ENCODE measurements around the gene CAMKK2. TPM values are rescaled to one million over a fixed set of nuclear protein-coding genes. Genes with fewer than 3 reads are reported as not detected.

Gene CAMKK2
- total and polyA plus RNA-seq, 2 experiments from 2014 or later, result 20.1 to 29.8 TPM

DNA sequence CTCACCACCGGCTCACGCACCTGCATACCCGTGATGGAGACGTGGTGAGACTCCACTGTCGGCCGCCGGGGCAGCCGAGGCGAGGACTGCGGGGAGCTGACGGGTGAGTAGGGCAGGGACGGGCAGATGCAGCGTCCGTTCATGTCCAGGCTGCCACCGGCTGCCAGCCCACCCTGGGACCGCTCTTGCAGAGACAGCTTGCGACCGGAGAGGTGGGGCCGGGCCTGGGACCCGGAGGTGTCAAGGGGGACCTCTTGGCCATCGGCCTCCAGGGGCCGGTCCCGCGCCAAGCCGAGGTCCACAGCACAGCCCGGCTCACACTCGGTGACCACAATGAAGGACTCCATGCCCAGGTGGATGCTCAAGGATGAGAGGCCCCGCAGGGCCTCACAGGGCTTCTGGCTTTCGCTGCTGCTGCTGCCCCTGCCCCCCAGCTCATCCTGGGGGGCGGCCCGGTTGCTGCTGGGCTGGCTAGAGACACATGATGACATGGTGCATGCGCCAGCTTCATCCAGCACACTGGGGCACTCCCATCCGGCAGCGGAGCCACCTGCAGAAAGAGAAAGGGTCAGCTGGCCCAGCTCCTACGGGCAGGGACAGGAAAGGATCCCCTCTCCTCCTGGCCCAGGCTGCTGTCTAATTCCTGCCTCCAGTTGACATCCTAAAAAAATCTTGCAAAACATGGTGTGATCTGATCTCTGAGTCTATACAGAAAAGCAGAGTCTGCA, 22.3 kb downstream of the CAMKK2 start:
- Histone ChIP-seq H2AFZ (no peak overlapping the region), H3K79me2 (ENCODE audit: insufficient read depth) (peaks cover 14% of the 10 kb centered on the region), H3K36me3 (ENCODE audit: low read depth) (peaks cover 10% of the 10 kb centered on the region; the same call in 1 of the 2 replicates), H3K27ac (no peak overlapping the region), H3K4me1 (ENCODE audit: insufficient read depth) (peaks cover 23% of the 10 kb centered on the region), H3K9me2 (ENCODE audit: insufficient read depth) (no peaks in the 10 kb centered on the region), H3K4me3 (no peak overlapping the region), H3F3A (ENCODE audit: insufficient read depth) (peaks cover 24% of the 10 kb centered on the region), H3K4me2 (ENCODE audit: unreplicated experiment) (no peak overlapping the region), H3K9me3 (ENCODE audit: low read depth) (no peaks in the 10 kb centered on the region), H4K20me1 (ENCODE audit: insufficient read depth) (no peaks in the 10 kb centered on the region), H3K27me3 (replicated peaks; ENCODE audit: insufficient read depth) (no peaks in the 10 kb centered on the region), H3K9ac (no peak overlapping the region)
- DNase-seq, result no peak
- in situ Hi-C loops (cut with MboI), result no loop called here
- TF ChIP-seq EZH2phosphoT487 (IDR thresholded peaks at IDR 0.05; ENCODE audit: insufficient read depth, low read depth), result no peak
- no peak for TF ChIP-seq EZH2 (IDR thresholded peaks at IDR 0.05; ENCODE audit: insufficient read depth, poor library complexity, severe bottlenecking)
- 98% methylated on average over 29 to 35 of the region's 35 CpGs for WGBS, 2 experiments (ENCODE audit: low coverage in 1 of 2, low lambda C conversion rate in 2 of 2, missing lambda C conversion rate in 2 of 2)

DNA sequence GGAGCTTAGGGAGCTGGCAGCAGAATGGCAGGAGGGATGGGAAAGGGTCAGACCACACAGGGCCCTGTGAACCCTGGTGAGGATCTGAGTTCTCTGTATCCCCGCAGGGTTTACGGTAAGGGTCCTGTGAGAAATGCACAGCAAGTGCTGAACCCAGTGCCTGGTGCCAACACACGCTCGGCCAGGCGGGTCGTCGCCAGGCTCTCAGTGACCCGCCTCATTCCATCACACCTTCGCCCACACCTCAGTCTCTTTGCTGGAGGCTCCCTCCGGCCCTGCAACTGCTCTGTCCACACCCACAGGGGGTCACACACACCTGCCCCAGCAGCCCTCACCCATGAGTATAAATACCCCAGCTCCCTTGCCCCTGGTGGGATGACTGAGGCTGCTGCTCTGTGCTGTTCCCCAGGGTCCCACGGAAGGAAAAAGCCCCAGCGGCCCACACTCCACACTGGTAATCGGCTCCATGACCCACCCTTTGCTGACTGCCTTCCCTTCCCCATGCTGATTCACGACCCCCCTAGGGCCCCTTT, 23.1 kb downstream of the CAMKK2 start:
- Histone ChIP-seq H4K20me1 (ENCODE audit: insufficient read depth) (no peaks in the 10 kb centered on the region), H3K27ac (no peak overlapping the region), H3K9me2 (ENCODE audit: insufficient read depth) (no peaks in the 10 kb centered on the region), H3K36me3 (ENCODE audit: low read depth) (peaks cover 18% of the 10 kb centered on the region; the same call in 1 of the 2 replicates), H3K9me3 (ENCODE audit: low read depth) (no peaks in the 10 kb centered on the region), H2AFZ (no peak overlapping the region), H3K27me3 (replicated peaks; ENCODE audit: insufficient read depth) (no peaks in the 10 kb centered on the region), H3K9ac (no peak overlapping the region), H3K4me2 (ENCODE audit: unreplicated experiment) (no peak overlapping the region), H3F3A (ENCODE audit: insufficient read depth) (peaks cover 20% of the 10 kb centered on the region), H3K4me3 (no peak overlapping the region), H3K79me2 (ENCODE audit: insufficient read depth) (peaks cover 10% of the 10 kb centered on the region), H3K4me1 (ENCODE audit: insufficient read depth) (peaks cover 15% of the 10 kb centered on the region)
- in situ Hi-C loops (cut with MboI), result no loop called here
- TF ChIP-seq EZH2phosphoT487 (IDR thresholded peaks at IDR 0.05; ENCODE audit: insufficient read depth, low read depth), result no peak
- TF ChIP-seq EZH2 (IDR thresholded peaks at IDR 0.05; ENCODE audit: insufficient read depth, poor library complexity, severe bottlenecking), result no peak
- WGBS, 2 experiments (ENCODE audit: low coverage in 1 of 2, low lambda C conversion rate in 2 of 2, missing lambda C conversion rate in 2 of 2), result 93 to 97% methylated on average over 11 to 14 of the region's 14 CpGs
- no peak for DNase-seq

DNA sequence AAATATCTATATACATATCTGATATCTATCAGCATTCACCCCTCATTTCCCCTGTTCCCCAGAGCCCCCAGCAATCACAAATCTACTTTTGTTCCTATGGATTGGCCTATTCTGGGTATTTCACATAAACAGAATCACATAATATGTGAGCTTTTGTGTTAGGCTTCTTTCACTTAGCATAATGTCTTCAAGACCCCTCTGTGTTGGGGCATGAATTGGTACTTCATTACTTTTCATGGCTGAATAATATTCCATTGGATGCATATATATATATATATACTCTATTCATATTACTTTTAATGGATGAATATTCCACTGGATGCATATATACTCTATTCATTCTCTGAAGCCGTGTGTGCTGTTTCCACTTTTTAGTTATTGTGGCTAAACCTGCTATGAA, 28.7 kb downstream of the CAMKK2 start:
- no peak for TF ChIP-seq EZH2 (IDR thresholded peaks at IDR 0.05; ENCODE audit: insufficient read depth, poor library complexity, severe bottlenecking)
- Histone ChIP-seq H3F3A (ENCODE audit: insufficient read depth) (no peaks in the 10 kb centered on the region), H3K9ac (no peak overlapping the region), H3K9me2 (ENCODE audit: insufficient read depth) (no peaks in the 10 kb centered on the region), H3K4me3 (no peak overlapping the region), H3K79me2 (ENCODE audit: insufficient read depth) (no peaks in the 10 kb centered on the region), H3K9me3 (ENCODE audit: low read depth) (no peaks in the 10 kb centered on the region), H3K27ac (no peak overlapping the region), H3K27me3 (replicated peaks; ENCODE audit: insufficient read depth) (no peaks in the 10 kb centered on the region), H4K20me1 (ENCODE audit: insufficient read depth) (no peaks in the 10 kb centered on the region), H3K4me1 (ENCODE audit: insufficient read depth) (no peaks in the 10 kb centered on the region), H3K36me3 (ENCODE audit: low read depth) (peaks cover 28% of the 10 kb centered on the region; the same call in 1 of the 2 replicates), H2AFZ (no peak overlapping the region), H3K4me2 (ENCODE audit: unreplicated experiment) (no peak overlapping the region)
- no peak for DNase-seq
- in situ Hi-C loops (cut with MboI), result no loop called here
- WGBS, 2 experiments (ENCODE audit: low coverage in 1 of 2, low lambda C conversion rate in 2 of 2, missing lambda C conversion rate in 2 of 2), result 100% methylated on average over 1 of the region's 1 CpG

DNA sequence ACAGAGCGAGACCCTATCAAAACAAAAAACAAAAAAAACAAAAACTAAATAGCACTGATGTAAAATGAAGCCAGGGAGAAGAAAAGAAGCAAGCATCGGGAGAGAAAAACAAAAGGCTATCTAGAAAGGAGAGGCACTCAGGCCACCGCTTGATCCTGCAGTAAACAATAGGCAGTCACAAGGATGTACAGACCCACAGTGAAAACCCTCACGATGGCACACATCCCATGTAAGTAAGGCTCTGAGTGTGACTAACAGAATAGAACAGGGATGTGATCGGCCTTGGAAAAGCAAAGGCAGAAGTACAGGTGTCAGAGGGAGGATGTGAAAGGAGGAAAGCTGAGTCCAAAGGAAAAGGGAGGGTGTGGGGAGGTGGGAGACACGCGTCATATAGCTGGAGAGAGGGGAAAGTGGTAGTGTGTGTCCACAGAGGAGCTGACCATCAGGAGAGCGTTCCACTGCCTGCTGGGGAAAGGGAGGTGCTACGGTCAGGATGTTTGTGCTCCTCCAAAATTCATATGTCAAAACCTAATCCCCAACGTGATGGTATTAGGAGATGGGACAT, 31.5 kb downstream of the CAMKK2 start:
- Histone ChIP-seq H3K4me3 (no peak overlapping the region), H3K9ac (no peak overlapping the region), H2AFZ (no peak overlapping the region), H3K27ac (no peak overlapping the region), H3K9me3 (ENCODE audit: low read depth) (no peaks in the 10 kb centered on the region), H3F3A (ENCODE audit: insufficient read depth) (no peaks in the 10 kb centered on the region), H3K36me3 (ENCODE audit: low read depth) (peaks cover 24% of the 10 kb centered on the region; the same call in 1 of the 2 replicates), H3K9me2 (ENCODE audit: insufficient read depth) (no peaks in the 10 kb centered on the region), H3K27me3 (replicated peaks; ENCODE audit: insufficient read depth) (no peaks in the 10 kb centered on the region), H4K20me1 (ENCODE audit: insufficient read depth) (no peaks in the 10 kb centered on the region), H3K4me2 (ENCODE audit: unreplicated experiment) (no peak overlapping the region), H3K79me2 (ENCODE audit: insufficient read depth) (no peaks in the 10 kb centered on the region), H3K4me1 (ENCODE audit: insufficient read depth) (no peaks in the 10 kb centered on the region)
- TF ChIP-seq EZH2 (IDR thresholded peaks at IDR 0.05; ENCODE audit: insufficient read depth, poor library complexity, severe bottlenecking) (no peak), EZH2phosphoT487 (IDR thresholded peaks at IDR 0.05; ENCODE audit: insufficient read depth, low read depth) (no peak)
- in situ Hi-C loops (cut with MboI), result no loop called here
- 86 to 87% methylated on average over 10 of the region's 10 CpGs for WGBS, 2 experiments (ENCODE audit: low coverage in 1 of 2, low lambda C conversion rate in 2 of 2, missing lambda C conversion rate in 2 of 2)
- no peak for DNase-seq
